ENCODE measurements around the gene SPDYE4. TPM values are rescaled to one million over a fixed set of nuclear protein-coding genes. Genes with fewer than 3 reads are reported as not detected.

Gene SPDYE4
- total RNA-seq, 1 donor from 2014 or later: not detected

Other genes with a start within 250 kb of the SPDYE4 start
- gene MYH10, start 127.8 kb downstream of the SPDYE4 start, total RNA-seq: 75.7 TPM
- not detected for gene CCDC42, start 13.7 kb downstream of the SPDYE4 start, total RNA-seq
- not detected for gene MFSD6L, start 40.8 kb upstream of the SPDYE4 start, total RNA-seq
- 2.1 TPM for gene PIK3R6, start 109.1 kb upstream of the SPDYE4 start, total RNA-seq
- gene PIK3R5, start 207.2 kb upstream of the SPDYE4 start, total RNA-seq: 15.1 TPM

Measured in sciatic nerve (tissue), 1 donor.